Osteoblast (primary cell): ENCODE results near the gene RAB11FIP5. TPM values are rescaled to one million over a fixed set of nuclear protein-coding genes. Genes with fewer than 3 reads are reported as not detected.

Experiments used
- DNase-seq: peaks from one replicate; pipeline ENCODE4 v3.0.0; 2011; ENCODE audit warnings: low spot score, mixed read lengths; ENCODE audit not compliant: insufficient read length; ENCODE audit errors: missing footprints
- H2AFZ ChIP-seq: 2 replicates; pipeline ENCODE4 v1.6.0; 2011; ENCODE audit warnings: mild to moderate bottlenecking, low read length
- H3K27ac ChIP-seq: 2 replicates; pipeline ENCODE4 v1.5.1; 2011; ENCODE audit warnings: mild to moderate bottlenecking, low read depth, low read length, moderate library complexity
- H3K27me3 ChIP-seq: 2 replicates; pipeline ENCODE4 v1.6.0; 2012; ENCODE audit warnings: mild to moderate bottlenecking, control low read depth, inconsistent platforms, low read length, moderate library complexity; ENCODE audit not compliant: insufficient read depth
- H3K36me3 ChIP-seq: 2 replicates; pipeline ENCODE4 v1.5.1; 2011; ENCODE audit warnings: mild to moderate bottlenecking, low read length, control low read depth, moderate library complexity; ENCODE audit not compliant: insufficient read depth
- H3K4me1 ChIP-seq: 2 replicates; pipeline ENCODE4 v1.5.1; 2011; ENCODE audit warnings: mild to moderate bottlenecking, low read length, control low read depth, moderate library complexity; ENCODE audit not compliant: insufficient read depth
- H3K4me2 ChIP-seq: 2 replicates; pipeline ENCODE4 v1.6.0; 2011; ENCODE audit warnings: mild to moderate bottlenecking, low read length; ENCODE audit not compliant: insufficient read depth
- H3K4me3 ChIP-seq: fragments of 200-600 bp; sonication (generic); 3 replicates; pipeline ENCODE4 v1.5.1; 2012; ENCODE audit warnings: mild to moderate bottlenecking, low read length, inconsistent platforms; ENCODE audit not compliant: insufficient read depth
- H3K79me2 ChIP-seq: 2 replicates; pipeline ENCODE4 v1.6.0; 2012; ENCODE audit warnings: mild to moderate bottlenecking, low read length, control low read depth, inconsistent platforms; ENCODE audit not compliant: insufficient read depth
- H3K9me3 ChIP-seq: 2 replicates; pipeline ENCODE4 v1.5.1; 2011; ENCODE audit warnings: low read depth, low read length, control low read depth
- H4K20me1 ChIP-seq: 2 replicates; pipeline ENCODE4 v1.6.0; 2012; ENCODE audit warnings: mild to moderate bottlenecking, low read length, control low read depth; ENCODE audit not compliant: insufficient read depth
- total RNA-seq: library from RNA; depleted of rRNA; stranded (reverse); fragments of >200 nt; gene quantifications from 2 replicates; pipeline ENCODE4 v1.2.3, GENCODE V29; 2012
- TF ChIP-seq, protein P1 (sequence below): IDR thresholded peaks from 2 replicates; pipeline ENCODE4 v1.5.1; 2011; ENCODE audit warnings: mild to moderate bottlenecking, low read depth, low read length, moderate library complexity; ENCODE audit errors: extremely low read depth

The RAB11FIP5 gene
- total RNA-seq, 1 donor: 59.0 TPM

DNA sequence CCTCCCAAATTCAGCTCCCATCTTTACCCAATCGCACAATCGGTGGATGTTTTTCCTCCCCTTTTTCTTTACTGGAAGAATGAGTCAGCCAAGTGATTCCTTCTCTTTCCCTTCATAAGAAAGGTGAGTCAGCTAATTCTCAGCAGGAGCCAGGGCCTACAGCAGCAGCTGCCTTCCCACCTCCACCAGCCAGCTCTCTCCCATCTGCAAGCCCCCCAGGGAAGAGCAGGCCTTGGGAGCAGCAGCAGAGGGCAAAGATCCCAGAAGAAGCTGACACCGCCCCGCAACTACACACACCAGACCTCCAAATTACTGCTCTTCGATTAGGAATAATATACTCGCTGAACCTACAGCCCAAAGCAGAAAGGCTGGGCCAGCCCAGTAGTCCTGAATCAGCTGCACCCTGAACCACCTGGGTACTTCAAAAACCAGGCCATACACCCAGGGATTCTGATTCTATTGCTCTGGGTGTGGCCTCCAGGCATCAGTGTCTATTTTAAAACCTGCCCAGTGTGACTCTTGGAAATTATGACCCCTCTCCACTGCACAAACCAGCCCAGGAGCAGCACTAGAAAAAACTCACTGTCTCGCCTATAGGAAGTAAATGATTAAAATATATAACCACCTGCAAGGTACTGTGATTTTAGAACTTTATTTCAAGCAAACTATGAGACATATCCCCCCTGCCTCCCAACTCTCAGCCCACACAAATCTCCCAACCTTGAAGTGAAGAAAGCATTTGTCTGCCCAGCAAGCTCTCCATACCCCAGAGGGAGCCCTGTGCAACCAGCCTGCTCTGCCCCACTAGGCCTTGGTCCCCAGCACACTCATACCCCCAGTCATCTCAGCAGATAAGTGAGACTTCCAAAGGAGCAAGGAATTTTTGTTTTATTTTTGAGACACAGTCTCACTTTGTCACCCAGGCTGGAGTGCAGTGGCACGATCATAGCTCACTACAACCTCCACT is 48.6 kb downstream of the RAB11FIP5 start:
- Histone ChIP-seq H3K4me3 (peak overlapping the region; percentile 30), H3K36me3 (no peaks in the 10 kb centered on the region), H3K9me3 (no peaks in the 10 kb centered on the region), H4K20me1 (no peaks in the 10 kb centered on the region), H2AFZ (peak overlapping the region; percentile 55), H3K27me3 (no peaks in the 10 kb centered on the region), H3K4me1 (peaks cover 38% of the 10 kb centered on the region), H3K79me2 (peaks cover 62% of the 10 kb centered on the region), H3K4me2 (peak overlapping the region; percentile 69), H3K27ac (peak overlapping the region; percentile 90)
- DNase-seq: peak; percentile 82
- TF ChIP-seq, protein P1, sequence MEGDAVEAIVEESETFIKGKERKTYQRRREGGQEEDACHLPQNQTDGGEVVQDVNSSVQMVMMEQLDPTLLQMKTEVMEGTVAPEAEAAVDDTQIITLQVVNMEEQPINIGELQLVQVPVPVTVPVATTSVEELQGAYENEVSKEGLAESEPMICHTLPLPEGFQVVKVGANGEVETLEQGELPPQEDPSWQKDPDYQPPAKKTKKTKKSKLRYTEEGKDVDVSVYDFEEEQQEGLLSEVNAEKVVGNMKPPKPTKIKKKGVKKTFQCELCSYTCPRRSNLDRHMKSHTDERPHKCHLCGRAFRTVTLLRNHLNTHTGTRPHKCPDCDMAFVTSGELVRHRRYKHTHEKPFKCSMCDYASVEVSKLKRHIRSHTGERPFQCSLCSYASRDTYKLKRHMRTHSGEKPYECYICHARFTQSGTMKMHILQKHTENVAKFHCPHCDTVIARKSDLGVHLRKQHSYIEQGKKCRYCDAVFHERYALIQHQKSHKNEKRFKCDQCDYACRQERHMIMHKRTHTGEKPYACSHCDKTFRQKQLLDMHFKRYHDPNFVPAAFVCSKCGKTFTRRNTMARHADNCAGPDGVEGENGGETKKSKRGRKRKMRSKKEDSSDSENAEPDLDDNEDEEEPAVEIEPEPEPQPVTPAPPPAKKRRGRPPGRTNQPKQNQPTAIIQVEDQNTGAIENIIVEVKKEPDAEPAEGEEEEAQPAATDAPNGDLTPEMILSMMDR: no peak

GRCh38 chr2:73063472-73063871 is 49.3 kb downstream of the RAB11FIP5 start:
- TF ChIP-seq, protein P1: no peak
- peaks cover 62% of the 10 kb centered on the region for H3K79me2 ChIP-seq
- peaks cover 3% of the 10 kb centered on the region for H4K20me1 ChIP-seq
- H3K4me3 ChIP-seq: peak overlapping the region; percentile 30
- H3K4me1 ChIP-seq: peaks cover 31% of the 10 kb centered on the region
- no peaks in the 10 kb centered on the region for H3K36me3 ChIP-seq
- H3K27ac ChIP-seq: peak overlapping the region; percentile 90
- H2AFZ ChIP-seq: peak overlapping the region; percentile 55
- DNase-seq: no peak
- H3K27me3 ChIP-seq: no peaks in the 10 kb centered on the region
- H3K4me2 ChIP-seq: peak overlapping the region; percentile 69
- no peaks in the 10 kb centered on the region for H3K9me3 ChIP-seq

- TF ChIP-seq, protein P1: no peak
- H3K79me2 ChIP-seq: peaks cover 41% of the 10 kb centered on the region
- H3K4me1 ChIP-seq: peaks cover 25% of the 10 kb centered on the region
- peaks cover 14% of the 10 kb centered on the region for H3K36me3 ChIP-seq
- H3K9me3 ChIP-seq: no peaks in the 10 kb centered on the region
- no peak overlapping the region for H3K4me3 ChIP-seq
- H3K4me2 ChIP-seq: no peak overlapping the region
- peaks cover 5% of the 10 kb centered on the region for H4K20me1 ChIP-seq
- no peak overlapping the region for H2AFZ ChIP-seq
- no peak for DNase-seq
- H3K27ac ChIP-seq: no peak overlapping the region
- H3K27me3 ChIP-seq: no peaks in the 10 kb centered on the region
Observed at GRCh38 chr2:73059106-73059505, 53.6 kb downstream of the RAB11FIP5 start.

DNA sequence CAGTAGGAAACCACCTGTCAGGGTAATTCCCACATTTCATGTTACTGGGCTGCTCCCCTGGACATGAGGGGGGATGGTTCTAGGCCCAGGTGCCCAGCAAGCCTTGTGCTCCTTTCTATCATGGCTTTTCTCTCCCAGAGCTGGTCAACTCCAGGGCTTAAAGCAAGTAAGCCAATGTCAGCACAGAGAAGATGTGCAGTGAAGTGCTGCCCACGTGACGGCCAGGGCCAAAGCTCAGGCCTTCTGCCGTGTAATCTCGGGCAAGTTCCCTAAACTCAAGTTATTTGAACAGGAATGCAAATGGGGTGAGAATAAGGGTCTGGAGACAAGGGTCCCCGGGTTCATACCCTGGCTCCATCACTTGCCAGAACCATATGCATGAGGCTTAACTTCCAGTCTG is 57.8 kb downstream of the RAB11FIP5 start:
- Histone ChIP-seq H3K79me2 (peaks cover 22% of the 10 kb centered on the region), H3K27me3 (no peaks in the 10 kb centered on the region), H3K4me3 (no peak overlapping the region), H3K4me1 (peaks cover 16% of the 10 kb centered on the region), H3K9me3 (no peaks in the 10 kb centered on the region), H4K20me1 (peaks cover 5% of the 10 kb centered on the region), H2AFZ (no peak overlapping the region), H3K4me2 (no peak overlapping the region), H3K36me3 (peaks cover 14% of the 10 kb centered on the region), H3K27ac (no peak overlapping the region)
- TF ChIP-seq, protein P1: no peak
- DNase-seq: no peak
